HUES64 (cell line): ENCODE results near the gene RBM26.

Experiments
- H3K27ac ChIP-seq: 2 replicates; pipeline ENCODE4 v1.7.0; 2013; ENCODE audit warnings: low read depth, low read length, inconsistent platforms
- H3K27me3 ChIP-seq: 2 replicates; pipeline ENCODE4 v1.6.1; 2013; ENCODE audit warnings: mild to moderate bottlenecking, low read length; ENCODE audit not compliant: insufficient read depth
- H3K36me3 ChIP-seq: 2 replicates; pipeline ENCODE4 v1.6.1; 2013; ENCODE audit warnings: mild to moderate bottlenecking, low read length; ENCODE audit not compliant: insufficient read depth
- H3K4me1 ChIP-seq: 2 replicates; pipeline ENCODE4 v1.6.1; 2013; ENCODE audit warnings: mild to moderate bottlenecking, low read length, moderate library complexity; ENCODE audit not compliant: insufficient read depth
- H3K4me3 ChIP-seq: 2 replicates; pipeline ENCODE4 v1.5.1; 2013; ENCODE audit warnings: mild to moderate bottlenecking, low read length, moderate library complexity
- H3K9ac ChIP-seq: 2 replicates; pipeline ENCODE4 v1.6.1; 2013; ENCODE audit warnings: mild to moderate bottlenecking, low read depth, low read length
- H3K9me3 ChIP-seq: 2 replicates; pipeline ENCODE4 v1.6.1; 2013; ENCODE audit warnings: low read depth, low read length; ENCODE audit not compliant: insufficient read depth
- WGBS: fragments of 150-250, 120-280 bp; methylation state at CpG from one replicate; pipeline ENCODE4 v1.1.7; 2013; ENCODE audit warnings: missing lambda C conversion rate; 5-methylcytosine and 5-hydroxymethylcytosine counted together

Gene RBM26

GRCh38 chr13:79385694-79386093, 20.4 kb downstream of the RBM26 start:
- no peaks in the 10 kb centered on the region for H3K27me3 ChIP-seq
- H3K9me3 ChIP-seq: no peaks in the 10 kb centered on the region
- no peaks in the 10 kb centered on the region for H3K36me3 ChIP-seq
- H3K4me1 ChIP-seq: peaks cover 42% of the 10 kb centered on the region
- no peak overlapping the region for H3K27ac ChIP-seq
- no peak overlapping the region for H3K4me3 ChIP-seq
- WGBS: 79% methylated on average over 1 of the region's 1 CpG
- no peak overlapping the region for H3K9ac ChIP-seq

GRCh38 chr13:79384022-79384610, 21.9 kb downstream of the RBM26 start:
- no peaks in the 10 kb centered on the region for H3K27me3 ChIP-seq
- no peak overlapping the region; the same call in 1 of the 2 replicates for H3K4me3 ChIP-seq
- peaks cover 38% of the 10 kb centered on the region for H3K4me1 ChIP-seq
- no peak overlapping the region for H3K9ac ChIP-seq
- H3K36me3 ChIP-seq: no peaks in the 10 kb centered on the region
- H3K27ac ChIP-seq: peak overlapping the region; percentile 16; the same call in 1 of the 2 replicates
- H3K9me3 ChIP-seq: no peaks in the 10 kb centered on the region
- 95% methylated on average over 5 of the region's 5 CpGs for WGBS

- H3K9ac ChIP-seq: no peak overlapping the region
- no peaks in the 10 kb centered on the region for H3K27me3 ChIP-seq
- H3K4me3 ChIP-seq: no peak overlapping the region
- WGBS: 82% methylated on average over 1 of the region's 1 CpG
- no peak overlapping the region for H3K27ac ChIP-seq
- peaks cover 12% of the 10 kb centered on the region for H3K36me3 ChIP-seq
- H3K9me3 ChIP-seq: no peaks in the 10 kb centered on the region
- H3K4me1 ChIP-seq: peaks cover 36% of the 10 kb centered on the region
Observed at GRCh38 chr13:79382545-79383275, 23.3 kb downstream of the RBM26 start.

GRCh38 chr13:79380997-79381396, 25.1 kb downstream of the RBM26 start:
- Histone ChIP-seq H3K4me3 (no peak overlapping the region), H3K27ac (no peak overlapping the region), H3K4me1 (peaks cover 21% of the 10 kb centered on the region), H3K27me3 (no peaks in the 10 kb centered on the region), H3K9ac (no peak overlapping the region), H3K36me3 (peaks cover 29% of the 10 kb centered on the region), H3K9me3 (no peaks in the 10 kb centered on the region)
- 92% methylated on average over 1 of the region's 1 CpG for WGBS

GRCh38 chr13:79379274-79379673, 26.8 kb downstream of the RBM26 start:
- WGBS: 94% methylated on average over 4 of the region's 5 CpGs

GRCh38 chr13:79376843-79377242, 29.2 kb downstream of the RBM26 start:
- Histone ChIP-seq H3K27ac (no peak overlapping the region), H3K27me3 (no peaks in the 10 kb centered on the region), H3K9me3 (no peaks in the 10 kb centered on the region), H3K4me3 (no peak overlapping the region), H3K9ac (no peak overlapping the region), H3K36me3 (peaks cover 56% of the 10 kb centered on the region), H3K4me1 (no peaks in the 10 kb centered on the region)
- WGBS: 95% methylated on average over 3 of the region's 3 CpGs

More at GRCh38 chr13:79379274-79379673, 26.8 kb downstream of the RBM26 start:
- Histone ChIP-seq H3K36me3 (peaks cover 43% of the 10 kb centered on the region), H3K4me3 (no peak overlapping the region), H3K4me1 (peaks cover 16% of the 10 kb centered on the region), H3K9me3 (no peaks in the 10 kb centered on the region), H3K9ac (no peak overlapping the region), H3K27ac (no peak overlapping the region), H3K27me3 (no peaks in the 10 kb centered on the region)

GRCh38 chr13:79374578-79374977, 31.5 kb downstream of the RBM26 start:
- H3K27ac ChIP-seq: no peak overlapping the region
- 88% methylated on average over 5 of the region's 6 CpGs for WGBS
- no peaks in the 10 kb centered on the region for H3K27me3 ChIP-seq
- H3K9ac ChIP-seq: no peak overlapping the region
- H3K36me3 ChIP-seq: peaks cover 79% of the 10 kb centered on the region
- H3K9me3 ChIP-seq: no peaks in the 10 kb centered on the region
- no peaks in the 10 kb centered on the region for H3K4me1 ChIP-seq
- no peak overlapping the region for H3K4me3 ChIP-seq

GRCh38 chr13:79373916-79374315, 32.1 kb downstream of the RBM26 start:
- Histone ChIP-seq H3K27me3 (no peaks in the 10 kb centered on the region), H3K4me3 (no peak overlapping the region), H3K36me3 (peaks cover 84% of the 10 kb centered on the region), H3K9me3 (no peaks in the 10 kb centered on the region), H3K27ac (no peak overlapping the region), H3K9ac (no peak overlapping the region), H3K4me1 (no peaks in the 10 kb centered on the region)
- 96% methylated on average over 4 of the region's 4 CpGs for WGBS

- peaks cover 87% of the 10 kb centered on the region for H3K36me3 ChIP-seq
Observed at GRCh38 chr13:79369226-79369625, 36.8 kb downstream of the RBM26 start.

GRCh38 chr13:79365981-79366380, 40.1 kb downstream of the RBM26 start:
- H3K9ac ChIP-seq: no peak overlapping the region
- H3K27me3 ChIP-seq: no peaks in the 10 kb centered on the region
- no peak overlapping the region for H3K27ac ChIP-seq
- no peaks in the 10 kb centered on the region for H3K4me1 ChIP-seq
- no peak overlapping the region for H3K4me3 ChIP-seq
- WGBS: 95% methylated on average over 2 of the region's 2 CpGs
- H3K9me3 ChIP-seq: no peaks in the 10 kb centered on the region
- peaks cover 98% of the 10 kb centered on the region for H3K36me3 ChIP-seq

More at GRCh38 chr13:79369226-79369625, 36.8 kb downstream of the RBM26 start:
- WGBS: no CpG with 5 or more reads among the region's 1 CpG
- H3K27me3 ChIP-seq: no peaks in the 10 kb centered on the region
- H3K27ac ChIP-seq: no peak overlapping the region
- H3K4me1 ChIP-seq: no peaks in the 10 kb centered on the region
- H3K9me3 ChIP-seq: no peaks in the 10 kb centered on the region
- no peak overlapping the region for H3K9ac ChIP-seq
- H3K4me3 ChIP-seq: no peak overlapping the region

- no peak overlapping the region for H3K9ac ChIP-seq
- no peak overlapping the region for H3K4me3 ChIP-seq
- H3K4me1 ChIP-seq: no peaks in the 10 kb centered on the region
- WGBS: 93% methylated on average over 3 of the region's 3 CpGs
- no peaks in the 10 kb centered on the region for H3K9me3 ChIP-seq
- H3K27ac ChIP-seq: no peak overlapping the region
- no peaks in the 10 kb centered on the region for H3K27me3 ChIP-seq
- peaks cover 99% of the 10 kb centered on the region for H3K36me3 ChIP-seq
Observed at GRCh38 chr13:79361299-79361698, 44.8 kb downstream of the RBM26 start.
